ENCODE results near the gene LRP1B.

GRCh38 chr2:141260911-141261310 lies 869.9 kb downstream of the LRP1B start:
- TF ChIP-seq CTCF (IDR thresholded peaks at IDR 0.05): no peak
- no peak for TF ChIP-seq POLR2A (IDR thresholded peaks at IDR 0.05)
